Esophagus squamous epithelium (tissue), 5 donors: ENCODE results near the gene UGGT1. TPM values are rescaled to one million over a fixed set of nuclear protein-coding genes. Genes with fewer than 3 reads are reported as not detected.

Source experiments
- DNase-seq: peaks from one replicate; lab custom pipeline; 2025; lab: John Stamatoyannopoulos, UW
- H3K27ac ChIP-seq, 4 donors: fragments of 200-600 bp; sonication (generic); one replicate each; pipeline ENCODE4 v1.5.1; 2016 to 2019; ENCODE audit warnings: mild to moderate bottlenecking in 1 of 4
- H3K27me3 ChIP-seq, 4 donors: fragments of 200-600 bp; sonication (generic); 1 replicate in 3 of 4; 2 replicates in 1 of 4; pipeline versions ENCODE4 v1.5.1 to v1.6.0; 2017 to 2021; ENCODE audit warnings: antibody characterized with exemption in 1 of 4
- H3K36me3 ChIP-seq, 3 donors: fragments of 200-600 bp; sonication (generic); one replicate each; pipeline ENCODE4 v1.5.1; 2016 to 2019
- H3K4me1 ChIP-seq, 3 donors: fragments of 200-600 bp; sonication (generic); one replicate each; pipeline ENCODE4 v1.5.1; 2017 to 2019
- H3K4me3 ChIP-seq, 4 donors: fragments of 200-600 bp; sonication (generic); 1 replicate in 3 of 4; 2 replicates in 1 of 4; pipeline ENCODE4 v1.5.1; 2016 to 2019; ENCODE audit warnings: mild to moderate bottlenecking in 2 of 4, moderate library complexity in 1 of 4
- H3K9me3 ChIP-seq, 3 donors: fragments of 200-600 bp; sonication (generic); one replicate each; pipeline ENCODE4 v1.5.1; 2016 to 2019
- POLR2A ChIP-seq, 4 donors: fragments of 450-650 bp; IDR thresholded peaks; one replicate each; pipeline ENCODE4 v1.6.1; 2017; ENCODE audit warnings: antibody characterized with exemption in 4 of 4, mild to moderate bottlenecking in 4 of 4, moderate library complexity in 3 of 4
- WGBS, 2 donors: methylation state at CpG; one replicate each; pipeline ENCODE4 v1.1.5; 2018; 5-methylcytosine and 5-hydroxymethylcytosine counted together
- intact Hi-C: fragments of 100-400 bp; cut with DNase I; formaldehyde crosslinking; loops from one replicate; pipeline ENCODE4 v1.15.0; 2022
- total RNA-seq, 4 donors: library from RNA; depleted of rRNA; stranded (reverse); fragments of >200 nt; gene quantifications; one replicate each; pipeline ENCODE4 v1.1.0, GENCODE V29; 2016
- TF ChIP-seq, protein P1 (sequence below), 6 experiments: fragments of 450-650 bp in 4 of 6; fragments of 200-600 bp in 2 of 6; sonication (generic) in 2 of 6; IDR thresholded peaks; one replicate each; pipeline ENCODE4 v1.5.1; 2016 to 2019; ENCODE audit warnings: antibody characterized with exemption in 6 of 6, mild to moderate bottlenecking in 4 of 6, moderate library complexity in 4 of 6
- donor health status: DM: yes; HTN: yes; CAD: no.

The UGGT1 gene
- total RNA-seq, 4 donors from 2014 or later, result 30.1 to 44.7 (median 42.1) TPM

DNA sequence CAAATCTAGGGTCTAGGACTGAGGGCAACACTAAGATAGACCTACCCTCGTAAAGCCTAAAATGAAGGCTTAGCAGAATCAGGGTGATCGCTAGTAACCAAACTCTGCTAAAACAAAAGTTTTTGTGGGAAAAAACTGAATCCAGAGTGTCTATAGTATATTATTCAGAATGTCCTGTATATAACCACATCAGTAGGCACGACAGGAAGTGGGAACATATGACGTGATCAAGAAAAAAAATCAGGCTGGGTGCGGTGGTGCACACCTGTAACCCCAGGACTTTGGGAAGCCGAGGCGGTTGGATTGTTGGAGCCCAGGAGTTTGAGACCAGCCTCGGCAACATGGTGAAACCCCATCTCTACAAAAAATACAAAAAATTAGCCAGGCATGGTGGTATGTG, 106.1 kb downstream of the UGGT1 start:
- intact Hi-C loops, result no loop called here
- Histone ChIP-seq H3K27me3 (no peaks in the 10 kb centered on the region), H3K27ac (peak overlapping the region in 2 of 4 donors; percentile 6 to 16), H3K9me3 (no peaks in the 10 kb centered on the region), H3K36me3 (peaks cover 0 to under 1% (median 0%) of the 10 kb centered on the region in 3 donors), H3K4me3 (no peak overlapping the region), H3K4me1 (peaks cover 4 to 23% (median 5%) of the 10 kb centered on the region in 3 donors)
- TF ChIP-seq, protein P1, sequence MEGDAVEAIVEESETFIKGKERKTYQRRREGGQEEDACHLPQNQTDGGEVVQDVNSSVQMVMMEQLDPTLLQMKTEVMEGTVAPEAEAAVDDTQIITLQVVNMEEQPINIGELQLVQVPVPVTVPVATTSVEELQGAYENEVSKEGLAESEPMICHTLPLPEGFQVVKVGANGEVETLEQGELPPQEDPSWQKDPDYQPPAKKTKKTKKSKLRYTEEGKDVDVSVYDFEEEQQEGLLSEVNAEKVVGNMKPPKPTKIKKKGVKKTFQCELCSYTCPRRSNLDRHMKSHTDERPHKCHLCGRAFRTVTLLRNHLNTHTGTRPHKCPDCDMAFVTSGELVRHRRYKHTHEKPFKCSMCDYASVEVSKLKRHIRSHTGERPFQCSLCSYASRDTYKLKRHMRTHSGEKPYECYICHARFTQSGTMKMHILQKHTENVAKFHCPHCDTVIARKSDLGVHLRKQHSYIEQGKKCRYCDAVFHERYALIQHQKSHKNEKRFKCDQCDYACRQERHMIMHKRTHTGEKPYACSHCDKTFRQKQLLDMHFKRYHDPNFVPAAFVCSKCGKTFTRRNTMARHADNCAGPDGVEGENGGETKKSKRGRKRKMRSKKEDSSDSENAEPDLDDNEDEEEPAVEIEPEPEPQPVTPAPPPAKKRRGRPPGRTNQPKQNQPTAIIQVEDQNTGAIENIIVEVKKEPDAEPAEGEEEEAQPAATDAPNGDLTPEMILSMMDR (IDR thresholded peaks at IDR 0.05), result no peak
- no peak for TF ChIP-seq POLR2A (IDR thresholded peaks at IDR 0.05)
- WGBS, 2 donors, result 89 to 94% methylated on average over 8 of the region's 8 CpGs
- DNase-seq, result no peak

DNA sequence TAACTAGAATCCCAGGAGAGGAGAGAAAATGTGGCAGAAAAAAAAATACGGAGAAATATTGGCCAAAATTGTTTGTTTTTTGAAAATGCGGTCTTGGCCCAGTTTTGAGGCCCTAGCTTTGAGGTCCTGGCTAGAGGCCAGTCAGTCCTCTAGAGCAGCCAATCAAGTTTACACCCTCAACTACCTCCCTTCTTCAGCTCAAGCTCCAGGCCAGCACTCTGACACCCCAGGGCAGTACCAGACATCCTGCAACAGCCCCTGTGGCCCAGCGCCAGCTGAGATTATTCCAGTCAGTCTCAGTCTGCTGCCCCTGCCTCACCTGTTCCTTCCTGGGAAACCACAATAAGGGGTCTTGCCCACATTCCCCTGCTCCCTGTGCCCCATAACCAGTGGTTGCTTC, 107.7 kb downstream of the UGGT1 start:
- peaks cover 4 to 23% (median 5%) of the 10 kb centered on the region in 3 donors for H3K4me1 ChIP-seq
- intact Hi-C loops, result no loop called here
- H3K9me3 ChIP-seq, result no peaks in the 10 kb centered on the region
- no peak for DNase-seq
- TF ChIP-seq, protein P1 (IDR thresholded peaks at IDR 0.05), result no peak
- TF ChIP-seq POLR2A (IDR thresholded peaks at IDR 0.05), result no peak
- no peaks in the 10 kb centered on the region for H3K36me3 ChIP-seq
- no peak overlapping the region for H3K27ac ChIP-seq
- no peaks in the 10 kb centered on the region for H3K27me3 ChIP-seq
- WGBS, 2 donors, result 64 to 68% methylated on average over 2 to 3 of the region's 3 CpGs
- no peak overlapping the region for H3K4me3 ChIP-seq

DNA sequence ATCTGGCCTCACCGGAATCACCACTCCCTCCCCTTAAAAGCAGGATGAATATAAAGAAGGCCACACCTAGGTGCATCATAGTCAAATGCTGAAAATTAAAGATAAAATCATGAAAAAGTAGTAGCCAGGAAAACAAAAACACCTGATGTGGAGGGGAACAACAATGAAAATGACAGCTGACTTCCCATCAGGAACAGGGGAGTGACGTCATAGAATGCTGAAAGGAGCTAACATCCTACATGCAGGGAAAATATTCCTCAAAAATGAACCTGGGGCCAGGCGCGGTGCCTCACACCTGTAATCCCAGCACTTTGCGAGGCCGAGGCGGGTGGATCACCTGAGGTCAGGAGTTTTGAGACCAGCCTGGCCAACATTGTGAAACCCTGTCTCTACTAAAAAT, 108.1 kb downstream of the UGGT1 start:
- H3K9me3 ChIP-seq, result no peaks in the 10 kb centered on the region
- no peak overlapping the region for H3K4me3 ChIP-seq
- no peak for TF ChIP-seq POLR2A (IDR thresholded peaks at IDR 0.05)
- TF ChIP-seq, protein P1 (IDR thresholded peaks at IDR 0.05), result no peak
- WGBS, 2 donors, result 83 to 87% methylated on average over 5 to 7 of the region's 7 CpGs
- intact Hi-C loops, result no loop called here
- no peak for DNase-seq
- no peak overlapping the region for H3K27ac ChIP-seq
- H3K27me3 ChIP-seq, result no peaks in the 10 kb centered on the region
- peaks cover 4 to 23% (median 5%) of the 10 kb centered on the region in 3 donors for H3K4me1 ChIP-seq
- H3K36me3 ChIP-seq, result no peaks in the 10 kb centered on the region

DNA sequence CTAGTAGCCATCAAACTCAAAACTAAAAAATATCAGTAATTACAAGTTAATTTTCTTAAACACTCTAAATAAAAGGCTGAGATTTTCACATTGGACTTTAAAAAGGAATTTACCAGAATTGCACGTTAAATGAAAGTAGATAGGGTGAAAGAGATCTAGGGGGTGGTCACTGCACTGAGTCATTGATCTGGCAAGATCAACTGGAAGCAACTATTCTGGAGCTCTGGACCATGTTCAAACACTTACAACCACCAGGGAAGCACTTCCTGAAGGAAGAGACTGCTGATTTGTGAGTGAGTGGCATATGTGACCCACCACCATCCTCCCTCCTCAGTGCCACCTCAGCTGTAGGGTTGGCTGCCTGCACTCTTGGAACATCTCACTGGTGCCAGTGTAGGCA, 111.8 kb downstream of the UGGT1 start:
- H3K4me1 ChIP-seq, result peaks cover 0 to 5% (median 0%) of the 10 kb centered on the region in 3 donors
- DNase-seq, result no peak
- 68 to 71% methylated on average over 1 of the region's 1 CpG for WGBS, 2 donors
- H3K4me3 ChIP-seq, result no peak overlapping the region
- TF ChIP-seq POLR2A (IDR thresholded peaks at IDR 0.05), result no peak
- TF ChIP-seq, protein P1 (IDR thresholded peaks at IDR 0.05), result no peak
- H3K36me3 ChIP-seq, result no peaks in the 10 kb centered on the region
- no peaks in the 10 kb centered on the region for H3K9me3 ChIP-seq
- H3K27ac ChIP-seq, result no peak overlapping the region
- H3K27me3 ChIP-seq, result no peaks in the 10 kb centered on the region
- intact Hi-C loops, result no loop called here

DNA sequence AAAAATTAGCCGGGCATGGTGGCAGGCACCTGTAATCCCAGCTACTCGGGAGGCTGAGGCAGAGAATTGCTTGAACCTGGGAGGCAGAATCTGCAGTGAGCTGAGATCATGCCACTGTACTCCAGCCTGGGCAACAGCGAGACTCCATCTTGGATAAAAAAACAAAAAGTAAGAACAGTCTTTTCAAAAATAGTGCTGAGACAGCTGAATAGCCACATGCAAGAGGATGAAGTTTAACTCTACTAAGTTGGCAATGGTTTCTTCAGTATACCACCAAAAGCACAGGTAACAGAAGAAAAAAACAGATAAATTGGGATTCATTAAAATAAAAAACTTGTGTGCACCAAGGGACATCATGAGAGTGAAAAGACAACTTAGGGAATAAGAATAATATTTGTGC, 115.2 kb downstream of the UGGT1 start:
- H3K9me3 ChIP-seq, result no peaks in the 10 kb centered on the region
- intact Hi-C loops, result no loop called here
- H3K36me3 ChIP-seq, result no peaks in the 10 kb centered on the region
- H3K4me3 ChIP-seq, result no peak overlapping the region
- no peaks in the 10 kb centered on the region for H3K27me3 ChIP-seq
- no peak overlapping the region for H3K27ac ChIP-seq
- no peaks in the 10 kb centered on the region for H3K4me1 ChIP-seq
- DNase-seq, result no peak
- WGBS, 2 donors, result 62 to 97% methylated on average over 3 of the region's 3 CpGs
- TF ChIP-seq, protein P1 (IDR thresholded peaks at IDR 0.05), result no peak
- TF ChIP-seq POLR2A (IDR thresholded peaks at IDR 0.05), result no peak
